Measurements from ENCODE around the gene UST.
"Not testable (repeated sequence)": the region's sequence is repeated elsewhere in the genome, so short reads cannot be mapped to it uniquely, and the experiment has no call there.

UST gene

DNA sequence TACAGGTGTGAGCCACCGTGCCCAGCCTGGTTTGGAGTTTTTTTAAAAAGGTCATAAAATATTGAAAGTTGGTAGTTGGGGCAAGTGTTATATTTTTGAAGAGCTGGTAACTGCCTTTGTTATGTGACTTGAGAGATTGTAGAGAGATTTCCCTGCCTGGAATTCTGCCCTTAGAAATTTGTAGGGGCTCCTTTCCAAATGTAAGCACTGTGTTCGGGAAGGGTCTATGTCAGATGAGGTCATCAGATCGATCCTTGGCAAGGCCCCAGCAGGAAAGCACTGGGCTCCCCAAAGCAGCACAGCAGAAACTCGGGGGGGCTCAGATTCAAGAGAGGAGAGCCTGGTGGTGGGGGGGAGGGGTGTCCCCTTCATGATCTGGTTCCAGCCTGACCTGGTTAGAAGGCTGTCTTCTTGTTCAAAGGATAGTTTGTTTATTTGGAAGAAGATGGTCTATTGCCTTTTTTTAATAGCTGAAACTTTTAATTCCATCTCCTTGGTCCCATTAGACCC, 220.2 kb downstream of the UST start:
- in situ Hi-C loops (cut with MboI; ENCODE audit: low sequenced_read_pairs): no loop called here

DNA sequence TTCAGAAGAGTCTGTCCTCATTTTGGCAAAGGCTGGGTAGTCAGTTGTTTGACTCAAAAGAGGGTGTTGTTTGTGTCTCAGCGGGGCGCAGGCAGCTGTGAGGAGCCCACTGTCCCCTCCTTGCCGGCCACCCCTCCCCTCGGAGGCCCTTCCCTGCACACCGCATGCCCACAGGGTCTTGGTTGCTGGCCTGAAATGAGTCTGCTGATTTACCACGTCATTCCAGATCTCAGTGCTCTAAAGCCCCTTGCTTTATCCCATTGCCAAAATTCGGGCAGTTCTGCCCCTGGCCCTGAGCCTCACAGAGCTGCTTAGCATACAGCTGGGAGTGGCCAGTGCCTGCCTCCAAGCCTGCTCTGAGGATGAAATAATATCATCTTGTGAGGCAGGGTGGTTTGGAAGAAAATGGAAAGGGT, 220.7 kb downstream of the UST start:
- in situ Hi-C loops (cut with MboI; ENCODE audit: low sequenced_read_pairs): no loop called here

DNA sequence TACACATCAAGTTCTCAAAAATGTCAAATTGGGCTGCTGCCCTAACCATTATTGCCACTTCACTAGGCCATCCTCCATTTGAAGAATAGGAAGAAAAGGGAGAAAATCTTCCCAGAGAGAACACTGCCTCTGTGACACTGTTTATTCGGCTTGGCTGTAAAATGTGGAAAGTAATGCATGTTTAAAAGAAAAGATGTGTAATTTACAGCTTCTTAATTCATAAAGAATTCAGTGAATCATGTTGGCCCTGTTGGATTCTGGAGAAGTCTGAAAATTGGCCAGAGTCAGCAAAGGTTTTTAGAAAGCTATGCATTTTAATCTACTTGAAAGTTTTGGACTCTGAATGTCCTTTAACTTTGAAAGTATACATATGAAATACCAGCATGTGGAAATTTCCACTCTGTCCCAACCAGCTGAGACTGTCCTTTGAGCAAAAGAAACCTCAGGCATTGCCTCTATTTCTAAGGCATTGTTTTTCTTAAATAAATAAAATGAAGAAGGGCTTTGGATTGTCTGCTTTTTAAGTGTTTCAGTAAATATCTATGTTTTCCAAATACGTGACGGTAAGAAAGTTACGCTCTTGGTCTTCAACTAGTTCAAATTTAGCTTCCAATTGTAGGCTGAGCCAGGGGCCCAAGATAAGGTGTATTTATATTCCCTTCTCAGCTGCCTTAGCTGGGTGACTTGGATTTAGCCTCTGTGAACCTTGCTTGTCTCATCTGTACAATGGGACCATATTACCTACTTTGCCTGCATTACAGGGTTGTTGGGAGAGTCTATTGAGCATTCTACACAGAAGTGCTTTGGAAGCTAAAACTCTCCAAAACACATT, 222.2 kb downstream of the UST start:
- in situ Hi-C loops (cut with MboI; ENCODE audit: low sequenced_read_pairs): no loop called here

DNA sequence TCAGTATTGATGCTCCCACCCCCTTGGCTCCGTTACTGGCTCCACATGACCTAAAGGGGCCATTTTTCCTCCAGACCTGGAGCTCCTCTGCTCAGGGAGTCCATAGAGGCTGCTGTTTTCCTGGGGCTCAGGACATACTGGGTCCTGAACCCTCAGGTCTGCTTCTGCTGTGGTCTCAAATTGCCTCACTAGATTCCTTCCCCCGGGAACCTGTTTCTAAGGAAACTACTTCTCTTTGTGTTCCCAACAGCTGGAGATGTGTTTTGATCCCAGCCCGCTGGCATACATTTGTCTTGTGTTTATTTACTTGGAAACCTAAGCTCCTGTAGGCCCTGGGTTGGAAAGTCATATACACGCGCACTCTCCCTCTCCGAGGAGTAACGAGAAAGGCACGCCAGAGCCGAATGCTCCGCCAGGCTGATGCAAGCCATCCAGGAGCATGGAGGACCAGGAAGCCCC, 222.8 kb downstream of the UST start:
- in situ Hi-C loops (cut with MboI; ENCODE audit: low sequenced_read_pairs): no loop called here

DNA sequence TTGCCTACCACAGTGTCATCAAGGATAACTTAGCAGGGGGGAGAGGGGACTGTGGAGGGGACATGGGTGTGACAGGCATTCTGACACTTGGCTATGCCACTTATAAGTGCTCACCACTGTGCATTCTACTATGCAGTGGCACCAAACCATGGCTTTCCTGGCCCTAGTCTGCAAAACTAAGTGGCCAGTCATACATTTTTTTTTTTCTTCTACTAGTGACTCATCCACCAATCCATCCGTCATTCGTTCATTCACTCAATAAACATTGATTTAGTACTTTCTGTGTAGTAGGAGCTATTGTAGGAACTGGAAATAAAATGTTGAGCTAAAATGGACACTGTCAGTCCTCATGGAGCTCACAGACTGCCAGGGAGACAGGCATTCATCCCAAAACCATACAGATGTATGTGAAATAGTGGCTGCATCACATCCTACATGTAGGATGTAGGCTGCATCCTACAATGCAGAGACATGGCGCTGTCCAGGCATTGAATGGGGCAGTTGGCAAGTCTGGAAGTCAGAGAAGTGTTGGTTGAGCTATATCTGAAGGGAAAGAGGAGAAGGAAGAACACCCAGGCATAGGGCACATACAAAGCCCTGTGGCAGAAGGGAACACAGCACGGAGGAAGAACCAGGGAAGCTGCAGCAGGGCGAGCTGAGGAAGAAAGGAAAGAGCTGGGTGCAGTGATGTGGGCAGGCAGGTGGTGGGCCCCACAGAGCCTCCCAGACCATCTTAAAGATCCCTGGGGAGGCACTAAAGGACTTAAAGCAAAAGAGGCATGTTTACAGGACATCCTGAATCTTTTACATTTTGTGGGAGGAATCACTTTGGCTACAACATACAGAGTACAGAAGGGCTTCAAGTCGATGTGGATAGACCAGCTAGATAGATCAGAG, 224.4 kb downstream of the UST start:
- in situ Hi-C loops (cut with MboI; ENCODE audit: low sequenced_read_pairs): no loop called here

DNA sequence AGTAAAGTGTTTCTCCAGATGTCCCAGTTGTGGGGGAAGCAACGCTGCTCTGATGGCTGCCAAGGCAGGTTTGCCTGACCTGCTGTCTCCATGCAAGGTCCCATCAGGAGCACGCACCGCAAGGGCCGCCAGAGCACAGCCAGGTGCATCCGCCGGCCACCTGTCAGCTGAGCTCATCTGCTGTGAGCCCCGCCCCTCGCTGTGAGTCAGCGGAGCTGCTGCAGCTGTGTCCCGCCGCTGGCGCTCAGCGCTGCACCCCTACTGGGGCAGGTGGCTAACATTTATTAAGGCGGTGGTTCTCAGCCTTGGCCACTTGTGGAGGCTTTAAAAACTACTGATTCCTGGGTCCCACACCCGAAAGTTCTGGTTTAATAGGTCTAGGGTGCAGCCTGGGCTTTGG, 225.7 kb downstream of the UST start:
- in situ Hi-C loops (cut with MboI; ENCODE audit: low sequenced_read_pairs): no loop called here

DNA sequence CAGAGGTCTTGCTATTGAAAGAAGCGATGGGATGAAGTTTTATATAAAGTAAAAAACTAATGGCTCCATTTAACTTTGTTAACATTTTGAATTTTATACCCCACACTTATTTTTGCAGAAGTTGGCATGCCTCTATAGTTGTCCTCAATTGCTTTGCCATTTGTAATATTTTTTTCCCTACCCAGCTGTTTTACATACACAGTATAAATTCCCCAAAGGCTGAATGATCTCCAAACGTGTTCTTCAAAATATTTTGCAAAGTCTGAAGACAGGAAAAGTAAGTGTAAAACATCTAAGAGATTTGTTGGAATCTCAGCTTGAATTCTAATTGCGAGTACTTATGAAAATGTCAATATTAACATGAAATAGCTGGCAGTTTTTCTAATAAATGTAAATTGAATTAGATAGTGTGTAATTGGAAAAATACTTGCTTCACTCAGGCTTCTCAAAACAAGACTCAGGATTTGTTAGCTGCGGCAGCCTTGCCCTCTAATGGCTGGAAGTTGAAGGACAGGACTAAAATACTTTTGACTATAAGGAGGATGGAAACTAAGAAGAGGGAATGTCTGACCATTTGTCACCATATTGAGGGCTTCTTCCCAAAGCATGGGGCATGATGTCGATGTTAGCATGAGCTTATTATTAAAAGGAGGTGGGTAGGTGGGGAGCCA, 226.8 kb downstream of the UST start:
- in situ Hi-C loops (cut with MboI; ENCODE audit: low sequenced_read_pairs): no loop called here

DNA sequence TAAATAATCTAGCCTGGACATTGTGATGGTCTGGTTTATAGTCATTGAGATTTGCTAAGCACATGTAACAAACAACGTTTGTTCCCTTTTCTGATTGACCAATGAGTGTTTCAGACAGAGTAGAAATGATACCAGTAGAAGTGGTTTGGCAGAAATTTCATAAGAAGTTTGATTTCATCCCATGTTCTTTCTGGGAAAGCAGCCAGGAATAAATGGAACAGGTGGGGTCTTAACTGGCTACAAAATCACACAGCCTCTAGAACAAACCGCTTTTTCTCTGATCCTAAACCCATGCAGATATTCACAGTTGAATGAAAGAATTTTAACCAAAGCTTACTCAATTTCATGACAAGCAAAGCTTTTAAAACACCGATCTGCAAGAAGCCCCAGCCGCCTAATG, 227.5 kb downstream of the UST start:
- in situ Hi-C loops (cut with MboI; ENCODE audit: low sequenced_read_pairs): no loop called here

DNA sequence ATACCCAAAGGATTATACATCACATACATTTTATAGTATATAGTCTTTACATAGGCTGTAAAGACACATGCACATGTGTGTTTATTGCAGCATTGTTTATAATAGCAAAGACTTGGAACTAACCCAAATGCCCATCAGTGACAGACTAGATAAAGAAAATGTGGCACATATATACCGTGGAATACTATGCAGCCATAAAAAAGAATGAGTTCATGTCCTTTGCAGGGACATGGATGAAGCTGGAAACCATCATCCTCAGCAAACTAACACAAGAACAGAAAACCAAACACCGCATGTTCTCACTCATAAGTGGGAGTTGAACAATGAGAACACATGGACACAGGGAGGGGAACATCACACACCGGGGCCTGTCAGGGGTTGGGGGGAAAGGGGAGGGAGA, 231.5 kb downstream of the UST start:
- in situ Hi-C loops (cut with MboI; ENCODE audit: low sequenced_read_pairs): not testable (repeated sequence)

DNA sequence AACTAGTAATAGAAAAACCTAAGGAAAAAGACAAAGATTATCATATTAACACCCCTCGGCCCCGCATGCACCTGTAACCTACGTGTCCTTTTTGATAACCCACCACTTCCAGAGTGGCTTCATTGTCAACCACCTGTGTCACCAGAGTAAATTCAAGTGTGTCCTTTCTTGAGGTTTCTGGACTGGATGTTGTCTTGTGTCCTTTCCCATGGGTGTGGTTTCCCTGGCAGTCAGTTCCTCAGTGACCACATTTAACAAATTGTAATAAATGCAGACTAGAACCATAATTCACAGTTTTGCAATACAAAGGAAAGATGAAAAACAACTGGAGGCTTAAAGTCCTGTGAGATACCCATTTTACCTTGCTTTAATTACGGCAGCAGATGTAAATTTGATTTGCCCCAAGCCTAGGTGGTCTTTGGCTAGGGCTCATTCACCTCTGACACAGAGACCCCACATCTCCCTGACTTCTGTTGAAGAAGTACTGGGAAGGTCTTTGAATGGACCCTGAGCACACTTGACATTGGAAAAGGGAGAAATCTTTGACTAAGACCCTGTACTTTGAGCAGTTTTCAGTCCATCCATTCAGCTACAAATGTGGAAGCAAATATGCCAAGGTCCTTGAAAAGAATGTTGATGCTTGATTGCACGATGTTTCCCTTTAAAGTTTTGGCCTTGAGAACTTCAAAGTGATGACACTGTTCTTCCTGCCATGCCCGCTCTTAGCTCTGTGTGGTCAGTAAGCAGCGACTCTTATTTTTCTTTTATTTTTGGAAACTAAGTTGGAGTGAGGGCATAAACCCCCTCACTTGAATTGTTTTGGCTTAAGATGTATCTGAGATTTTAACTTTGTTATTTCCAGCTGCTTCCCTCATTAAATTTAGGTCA, 232.4 kb downstream of the UST start:
- in situ Hi-C loops (cut with MboI; ENCODE audit: low sequenced_read_pairs): no loop called here

DNA sequence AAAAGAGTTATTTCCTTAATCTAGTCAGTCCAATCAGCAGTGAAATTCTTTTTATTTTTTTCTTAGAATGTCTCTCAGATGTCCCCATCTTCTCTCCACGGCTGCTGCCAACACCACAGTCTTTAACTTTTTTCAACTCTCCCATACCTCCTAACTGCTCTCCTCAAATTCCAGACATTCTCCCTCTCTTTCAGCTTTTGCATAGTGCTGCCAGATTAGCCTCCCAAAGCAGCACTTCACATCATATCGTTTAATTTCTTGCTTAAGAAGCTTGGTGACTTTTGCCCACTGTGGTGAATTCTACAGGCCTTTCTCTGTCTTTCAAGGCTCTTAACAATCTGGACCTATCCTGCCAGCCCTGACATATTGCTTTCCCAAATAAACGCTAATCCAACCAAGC, 233.4 kb downstream of the UST start:
- in situ Hi-C loops (cut with MboI; ENCODE audit: low sequenced_read_pairs): no loop called here

DNA sequence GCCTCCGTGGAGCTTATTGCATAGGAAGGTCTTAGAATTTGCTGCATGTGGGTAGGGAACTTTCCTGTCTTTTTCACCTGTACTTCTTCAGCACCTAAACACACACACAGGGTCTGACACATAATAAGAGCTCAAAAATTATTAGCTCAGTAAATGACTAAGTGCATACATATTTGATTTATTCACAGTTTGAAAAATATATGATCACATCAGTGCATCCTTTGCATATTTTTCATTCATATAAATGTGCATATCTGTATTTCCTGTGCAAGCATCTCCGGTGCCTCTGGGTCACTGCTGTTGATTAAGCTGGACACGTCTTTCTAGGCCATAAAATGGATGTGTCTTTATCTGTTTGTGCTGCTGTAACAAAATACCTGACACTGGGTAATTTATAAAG, 234.7 kb downstream of the UST start:
- in situ Hi-C loops (cut with MboI; ENCODE audit: low sequenced_read_pairs): no loop called here

DNA sequence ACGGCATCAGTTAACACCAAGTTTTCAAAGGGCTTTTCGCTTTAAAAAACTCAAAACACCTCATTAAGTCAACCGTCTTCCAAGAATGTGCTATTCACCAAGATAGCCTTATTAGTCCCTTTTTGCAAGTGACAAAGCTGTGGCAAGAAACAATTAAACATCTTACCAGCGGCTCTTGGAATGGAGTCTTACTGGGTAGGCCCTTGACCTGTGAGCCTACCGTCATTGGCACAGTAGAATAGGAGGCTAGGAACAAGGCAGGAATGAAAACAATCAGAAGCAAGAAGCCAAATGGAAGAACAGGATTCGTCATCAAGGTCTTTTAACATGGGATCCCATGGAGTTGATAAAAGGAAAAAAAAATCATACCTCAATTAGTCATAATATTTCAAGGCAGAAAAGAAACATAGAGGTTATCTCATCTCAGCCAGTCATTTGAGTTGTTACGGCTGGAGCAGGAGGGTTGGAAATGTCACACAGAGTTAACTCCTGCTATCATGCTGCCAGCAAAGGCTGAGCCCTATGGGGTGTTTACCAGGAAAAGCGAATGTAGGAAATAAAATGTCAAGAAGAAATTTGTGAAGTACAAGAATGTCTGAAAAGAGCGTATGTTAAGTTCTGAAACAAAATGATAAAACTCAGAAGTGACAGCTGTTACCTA, 236.4 kb downstream of the UST start:
- in situ Hi-C loops (cut with MboI; ENCODE audit: low sequenced_read_pairs): no loop called here

DNA sequence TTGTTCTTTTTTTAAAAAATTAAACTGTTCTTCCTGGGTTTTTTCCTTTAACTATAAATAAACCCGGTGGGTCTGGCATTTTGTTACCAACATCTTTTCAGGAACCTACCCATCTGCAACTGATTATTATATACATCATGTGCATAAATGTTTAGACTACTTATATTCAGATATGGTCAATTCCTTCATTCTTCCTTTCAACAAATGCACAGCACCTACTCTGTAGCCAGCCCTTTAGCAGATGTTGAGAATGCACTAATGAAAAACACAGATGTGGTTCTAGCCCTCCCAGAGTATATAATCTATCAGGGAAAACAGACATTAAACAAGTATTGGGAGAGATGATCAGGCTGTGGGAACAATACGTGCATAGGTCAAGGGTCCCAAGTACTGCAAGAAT, 237.1 kb downstream of the UST start:
- in situ Hi-C loops (cut with MboI; ENCODE audit: low sequenced_read_pairs): no loop called here

DNA sequence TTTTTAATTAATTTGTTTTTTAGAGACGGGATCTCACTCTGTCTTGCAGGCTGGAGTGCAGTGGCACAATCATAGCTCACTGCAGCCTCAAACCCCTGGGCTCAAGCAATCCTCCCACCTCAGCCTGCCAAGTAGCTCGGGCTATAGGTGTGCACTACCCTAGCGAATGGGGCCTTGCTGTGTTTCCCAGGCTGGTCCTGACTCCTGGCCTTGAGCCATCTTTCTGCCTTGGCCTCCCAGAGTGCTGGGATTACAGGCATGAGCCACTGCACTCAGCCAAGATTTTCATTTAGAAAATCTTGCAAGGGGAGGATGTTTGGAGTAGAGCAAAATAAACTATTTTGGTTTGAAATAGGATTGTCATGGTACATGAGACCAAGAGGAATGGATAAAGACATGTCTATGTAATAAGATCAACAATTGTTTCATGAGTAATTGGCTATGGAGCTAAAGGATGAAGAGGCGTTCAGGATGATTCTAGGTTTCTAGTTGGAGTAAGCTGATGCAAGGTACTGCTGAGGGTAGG, 237.8 kb downstream of the UST start:
- in situ Hi-C loops (cut with MboI; ENCODE audit: low sequenced_read_pairs): no loop called here

DNA sequence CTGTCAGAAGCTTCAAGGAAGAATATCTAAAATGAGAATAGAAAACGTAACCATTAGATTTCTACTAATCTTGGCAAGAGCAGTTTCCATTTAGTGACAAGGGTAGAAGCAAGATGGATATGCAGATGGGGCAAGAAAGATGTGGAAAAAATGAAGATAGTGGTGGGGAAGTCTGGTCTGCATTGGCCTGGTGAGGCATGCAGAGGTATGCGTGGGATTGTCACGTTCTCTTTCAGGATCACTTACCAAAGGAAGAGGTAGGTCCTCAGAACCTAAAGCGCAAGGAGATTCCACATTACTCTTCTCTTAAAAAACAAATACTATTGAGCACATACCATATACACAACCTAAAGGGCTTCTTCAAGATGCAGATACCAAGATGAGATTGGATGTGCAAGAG, 238.7 kb downstream of the UST start:
- in situ Hi-C loops (cut with MboI; ENCODE audit: low sequenced_read_pairs): no loop called here

DNA sequence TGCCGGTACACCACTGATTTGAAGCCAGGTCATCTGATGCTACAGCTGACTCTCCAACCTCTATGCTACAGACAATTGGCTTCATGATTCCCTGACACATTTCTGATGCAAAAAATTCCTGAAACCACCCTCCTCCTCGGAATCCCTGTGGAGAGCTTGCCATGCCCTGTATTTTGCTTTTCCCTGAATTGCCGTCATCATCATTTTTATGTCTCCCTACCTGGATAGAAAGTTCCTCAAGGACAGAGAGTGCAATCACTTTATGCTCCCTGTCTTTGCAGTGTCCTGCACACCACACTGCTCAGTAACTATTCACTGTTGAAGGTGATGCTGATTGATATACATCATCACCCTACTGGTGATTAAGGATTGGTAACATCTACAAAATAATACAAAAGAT, 239.8 kb downstream of the UST start:
- in situ Hi-C loops (cut with MboI; ENCODE audit: low sequenced_read_pairs): no loop called here

DNA sequence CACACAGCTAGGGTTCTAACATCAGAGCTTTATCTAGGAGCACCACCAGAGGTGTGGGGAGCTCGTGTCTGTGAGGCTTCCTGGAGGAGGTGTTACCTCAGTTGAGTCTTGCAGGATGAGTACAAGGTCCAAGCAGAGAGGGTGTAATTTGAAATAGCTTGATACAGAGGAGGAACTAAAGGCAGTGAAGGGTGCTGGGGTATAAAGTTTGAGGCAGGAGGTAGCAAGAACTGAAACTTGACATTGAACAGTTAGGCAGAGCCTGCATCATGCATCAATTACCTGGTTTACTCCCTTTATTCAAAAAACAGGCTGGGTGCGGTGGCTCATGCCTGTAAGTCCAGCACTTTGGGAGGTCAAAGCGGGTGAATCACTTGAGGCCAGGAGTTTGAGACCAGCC, 241.2 kb downstream of the UST start:
- in situ Hi-C loops (cut with MboI; ENCODE audit: low sequenced_read_pairs): no loop called here

DNA sequence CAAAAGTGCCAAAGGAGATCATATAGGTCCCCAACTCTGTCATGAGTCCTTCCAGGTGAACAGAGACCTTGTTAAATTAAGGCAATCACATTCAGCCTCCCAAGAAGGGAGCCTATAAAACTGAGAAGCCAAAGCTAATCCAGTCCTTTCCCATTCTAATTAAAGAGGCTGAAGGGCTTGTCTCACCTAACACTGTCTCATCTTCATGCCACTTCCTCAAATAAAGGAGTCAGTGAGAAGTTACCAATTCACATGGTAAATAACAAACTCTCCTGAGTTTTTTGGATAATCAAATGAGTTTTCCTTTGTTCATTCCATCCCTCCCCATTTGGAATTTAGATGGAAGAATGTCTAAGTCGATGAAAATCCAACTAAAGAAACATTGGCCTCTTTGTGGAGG, 242.8 kb downstream of the UST start:
- in situ Hi-C loops (cut with MboI; ENCODE audit: low sequenced_read_pairs): no loop called here

DNA sequence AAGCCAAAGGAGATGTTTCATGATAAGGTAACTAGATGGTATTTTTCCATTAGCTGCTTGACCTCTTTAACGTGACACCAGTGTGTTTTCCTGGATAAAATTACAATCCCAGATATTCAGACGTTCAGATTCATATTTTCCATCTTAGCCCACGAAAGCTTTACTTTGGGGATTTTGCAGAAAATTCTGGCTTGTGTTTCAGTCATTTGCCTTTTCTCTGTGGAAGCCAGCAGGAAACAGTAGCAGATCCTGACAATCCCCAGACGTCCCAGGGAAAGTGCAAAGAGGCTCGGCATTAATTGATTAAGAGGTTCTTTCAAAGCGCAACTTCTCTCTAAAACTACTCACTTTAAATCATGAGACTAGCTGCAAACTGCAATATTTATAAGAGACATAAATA, 243.6 kb downstream of the UST start:
- in situ Hi-C loops (cut with MboI; ENCODE audit: low sequenced_read_pairs): no loop called here
